ENCODE data around the gene DOCK4.

DNA sequence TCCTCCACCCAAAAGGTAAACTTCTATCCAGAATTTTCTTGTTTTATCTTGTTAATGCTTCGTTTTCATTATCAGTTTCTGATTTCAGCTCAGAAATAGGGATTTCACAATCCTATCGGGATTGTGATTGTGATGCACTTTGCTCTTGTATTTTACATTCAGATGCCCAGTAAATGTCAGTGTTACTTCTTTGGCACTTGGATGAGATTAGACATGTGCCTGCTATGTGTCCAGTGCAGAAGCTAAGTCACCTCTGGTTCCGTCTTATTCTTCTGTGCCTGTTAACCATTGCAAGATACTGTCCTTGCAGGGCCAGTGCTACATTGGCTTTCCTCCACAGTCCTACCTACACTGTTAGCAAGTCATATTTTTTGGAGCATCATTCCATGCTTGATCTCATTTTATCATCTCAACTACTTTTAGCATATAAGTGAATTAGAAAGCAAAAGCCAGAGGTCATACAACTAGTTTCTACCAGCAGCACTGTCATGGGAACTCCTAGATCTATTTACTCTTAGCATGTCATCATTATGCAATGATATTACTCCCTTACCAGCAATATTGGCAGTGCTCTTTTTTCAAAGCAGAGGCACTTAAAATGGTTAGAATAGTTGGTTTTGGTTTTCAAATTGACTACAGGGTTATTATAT, 27.0 kb upstream of the DOCK4 start:
- TF ChIP-seq YY1 (IDR thresholded peaks at IDR 0.05; ENCODE audit: insufficient read depth, insufficient read length) (no peak), SUZ12 (IDR thresholded peaks at IDR 0.05; ENCODE audit: extremely low read depth, insufficient read depth, insufficient read length) (no peak)

All from NT2/D1 (cell line).